HG03354 (cell line): ENCODE measurements around the gene PPP3CA.
"Not testable (repeated sequence)": the region's sequence is repeated elsewhere in the genome, so short reads cannot be mapped to it uniquely, and the experiment has no call there.

Source experiments
- ATAC-seq: cut with Tn5 transposase; IDR thresholded peaks from one replicate; pipeline ENCODE4 v1.9.1; 2021; ENCODE audit warnings: mild to moderate bottlenecking; ENCODE audit not compliant: unreplicated experiment, poor library complexity, severe bottlenecking

Gene PPP3CA

GRCh38 chr4:101157415-101158133 lies 189.8 kb downstream of the PPP3CA start:
- ATAC-seq, result no peak

GRCh38 chr4:101156619-101157310 lies 190.6 kb downstream of the PPP3CA start:
- ATAC-seq, result no peak

- ATAC-seq, result no peak
These were observed 191.4 kb downstream of the PPP3CA start for GRCh38 chr4:101155945-101156344.

- no peak for ATAC-seq
These were observed 192.0 kb downstream of the PPP3CA start for GRCh38 chr4:101155368-101155767.

GRCh38 chr4:101153653-101154052 lies 193.7 kb downstream of the PPP3CA start:
- ATAC-seq, result no peak

GRCh38 chr4:101152521-101152920 lies 194.8 kb downstream of the PPP3CA start:
- no peak for ATAC-seq

GRCh38 chr4:101148551-101148950 lies 198.8 kb downstream of the PPP3CA start:
- ATAC-seq, result no peak

GRCh38 chr4:101147283-101147682 lies 200.0 kb downstream of the PPP3CA start:
- ATAC-seq, result no peak

GRCh38 chr4:101145021-101145420 lies 202.3 kb downstream of the PPP3CA start:
- ATAC-seq, result no peak

GRCh38 chr4:101142259-101142658 lies 205.1 kb downstream of the PPP3CA start:
- ATAC-seq, result no peak

- ATAC-seq, result no peak
These were observed 205.5 kb downstream of the PPP3CA start for GRCh38 chr4:101141855-101142254.

GRCh38 chr4:101141230-101141629 lies 206.1 kb downstream of the PPP3CA start:
- ATAC-seq, result peak; percentile 39

- ATAC-seq, result no peak
These were observed 207.1 kb downstream of the PPP3CA start for GRCh38 chr4:101140228-101140627.

GRCh38 chr4:101136373-101137370 lies 210.7 kb downstream of the PPP3CA start:
- no peak for ATAC-seq

- ATAC-seq, result peak; percentile 71
These were observed 211.8 kb downstream of the PPP3CA start for GRCh38 chr4:101135371-101136010.

- ATAC-seq, result not testable (repeated sequence)
These were observed 216.3 kb downstream of the PPP3CA start for GRCh38 chr4:101131058-101131457.

GRCh38 chr4:101128898-101129297 lies 218.4 kb downstream of the PPP3CA start:
- ATAC-seq, result not testable (repeated sequence)

GRCh38 chr4:101128473-101128872 lies 218.9 kb downstream of the PPP3CA start:
- no peak for ATAC-seq

GRCh38 chr4:101127176-101127790 lies 220.0 kb downstream of the PPP3CA start:
- no peak for ATAC-seq
